SK-MEL-5 (cell line): Measurements from ENCODE around the gene PLEKHA6. TPM values are rescaled to one million over a fixed set of nuclear protein-coding genes. Genes with fewer than 3 reads are reported as not detected.

Experiments used
- DNase-seq: peaks from one replicate; pipeline ENCODE4 v3.0.0-alpha.2; 2016; ENCODE audit warnings: low read depth, low spot score
- in situ Hi-C: cut with HindIII; loops from 2 replicates; pipeline ENCODE4 v1.10.0; 2016; ENCODE audit warnings: low sequenced_read_pairs, high pct_unique_total_duplicates, low pct_unique_long_range_greater_than_20kb
- total RNA-seq: library from RNA; depleted of rRNA; stranded (reverse); fragments of >200 nt; shearing (Covaris generic); gene quantifications from 2 replicates; pipeline ENCODE4 v1.2.3, GENCODE V29; 2014

Gene PLEKHA6
- total RNA-seq, 1 experiment from 2014 or later: not detected

DNA sequence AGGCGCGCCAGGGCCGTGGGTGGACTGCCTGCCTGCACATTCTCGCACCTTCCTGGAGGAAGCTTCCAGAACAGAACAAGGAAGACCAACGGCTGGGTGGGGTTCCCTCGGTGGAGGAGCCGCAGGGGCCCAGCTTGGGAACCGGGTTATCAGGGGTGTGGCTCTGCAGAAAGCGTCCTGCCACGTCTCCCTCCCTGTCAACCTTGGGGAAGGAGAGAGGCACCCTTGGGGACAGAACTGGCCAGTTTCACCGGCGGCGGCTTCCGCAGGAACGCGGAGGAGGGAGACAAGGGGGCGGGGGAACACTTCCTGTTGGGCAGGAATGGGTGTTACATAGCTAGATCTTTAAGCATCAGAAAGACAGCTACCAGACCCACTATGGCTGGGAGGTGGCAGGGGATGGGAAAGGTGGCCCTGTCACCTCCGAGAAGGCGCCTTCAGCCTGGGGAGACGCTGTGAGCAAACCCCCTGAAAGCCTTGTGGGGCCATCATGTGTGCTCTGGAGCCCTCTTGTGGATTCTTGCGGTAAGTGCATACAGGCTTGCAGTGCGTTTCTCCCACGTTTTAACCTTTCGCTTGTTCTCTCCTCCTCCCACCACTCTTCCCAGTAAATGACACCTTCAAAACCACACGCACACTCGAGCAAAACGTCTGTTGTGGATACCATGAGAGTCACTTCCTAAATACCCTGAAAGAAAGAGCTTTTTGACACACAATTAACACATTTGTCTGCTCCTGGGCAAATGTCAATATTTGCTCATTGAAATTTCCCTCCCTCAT is 3.8 kb upstream of the PLEKHA6 start:
- in situ Hi-C loops: loop anchor here (10.0 kb wide), 1 partner anchor 149 kb away; the partner anchor contains the start of gene GOLT1A
- DNase-seq: peak; percentile 78

DNA sequence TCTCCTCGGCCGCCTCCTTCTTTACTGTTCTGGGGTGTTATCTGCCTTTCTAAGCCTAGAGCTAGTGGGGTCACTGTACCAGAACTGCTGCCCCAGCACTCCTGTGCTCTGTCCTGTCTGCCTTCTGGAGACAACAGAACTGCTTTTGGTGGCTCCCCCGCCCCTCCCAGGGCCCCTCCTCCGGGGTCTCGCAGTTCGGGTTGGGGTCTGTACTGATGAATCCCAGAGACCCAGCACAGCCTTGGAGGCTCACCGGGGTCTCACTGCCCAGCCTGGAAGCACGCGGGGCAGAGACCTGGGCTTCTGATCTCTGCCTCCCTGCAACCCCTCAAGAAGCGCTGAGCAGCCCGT is 3.2 kb upstream of the PLEKHA6 start:
- DNase-seq: no peak
- in situ Hi-C loops: loop anchor here (10.0 kb wide), 1 partner anchor 148 kb away; the partner anchor contains the start of gene GOLT1A

DNA sequence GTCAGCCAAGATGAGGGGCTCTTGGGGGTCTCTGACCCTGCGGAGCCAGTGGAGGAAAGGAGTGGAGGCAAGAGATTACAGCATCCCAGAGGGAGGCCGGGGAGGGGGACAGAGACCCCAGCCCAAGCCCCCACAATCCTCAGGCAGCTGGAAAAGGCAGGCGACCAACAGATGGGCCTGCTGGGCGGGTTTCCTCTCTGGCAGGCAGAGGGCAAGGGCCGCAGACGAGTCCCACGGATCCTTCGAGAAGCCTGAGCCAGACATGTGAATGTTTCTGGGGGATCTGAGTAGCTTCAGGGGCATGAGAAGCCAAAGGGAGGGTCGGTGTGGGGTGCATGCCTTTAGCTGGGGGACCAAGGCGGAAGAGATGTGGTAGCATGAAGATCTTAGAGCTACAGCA is 2.1 kb upstream of the PLEKHA6 start:
- DNase-seq: no peak
- in situ Hi-C loops: loop anchor here (10.0 kb wide), 1 partner anchor 147 kb away; the partner anchor contains the start of gene GOLT1A

DNA sequence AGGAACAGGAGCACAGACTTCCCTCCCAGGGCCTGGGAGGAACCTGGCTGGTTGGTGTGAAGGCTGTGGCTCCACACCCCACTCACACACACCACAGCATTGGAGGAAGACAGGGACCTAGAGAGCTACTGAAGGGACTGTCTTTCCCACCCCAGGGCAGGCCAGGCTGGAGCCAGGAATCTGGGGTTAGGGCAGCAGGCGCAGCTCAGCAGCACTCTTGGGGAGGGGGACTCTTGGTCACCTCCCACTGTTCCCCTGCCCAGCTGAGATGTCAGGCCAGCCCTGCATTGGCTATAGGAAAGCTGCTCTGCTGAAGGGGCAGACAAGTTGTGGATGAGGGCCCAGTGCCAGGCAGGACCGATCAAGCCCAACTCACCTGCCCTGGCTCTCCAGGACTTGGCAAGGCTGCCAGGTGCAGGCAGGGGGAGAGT is 1.6 kb upstream of the PLEKHA6 start:
- in situ Hi-C loops: loop anchor here (10.0 kb wide), 1 partner anchor 147 kb away; the partner anchor contains the start of gene GOLT1A
- DNase-seq: no peak

DNA sequence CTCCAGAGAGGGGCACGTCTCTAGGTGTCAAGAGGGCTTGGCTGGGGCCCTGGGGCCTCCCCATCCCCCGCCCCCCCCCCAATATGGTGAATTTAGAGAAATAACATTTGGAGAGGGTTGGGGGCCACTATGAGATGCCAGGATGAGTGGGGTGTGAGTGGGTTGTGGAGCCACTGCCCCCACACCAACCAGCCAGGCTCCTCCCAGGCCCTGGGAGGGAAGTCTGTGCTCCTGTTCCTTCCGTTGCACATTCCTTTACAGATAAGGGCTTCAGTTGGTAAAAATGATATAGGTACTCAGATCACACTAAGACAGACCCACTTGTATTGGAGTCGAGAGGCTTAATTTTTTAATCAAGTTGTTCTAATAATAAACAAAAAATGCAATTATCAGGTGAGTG is 585 bp upstream of the PLEKHA6 start:
- in situ Hi-C loops: loop anchor here (10.0 kb wide), 1 partner anchor 146 kb away; the partner anchor contains the start of gene GOLT1A
- DNase-seq: no peak

DNA sequence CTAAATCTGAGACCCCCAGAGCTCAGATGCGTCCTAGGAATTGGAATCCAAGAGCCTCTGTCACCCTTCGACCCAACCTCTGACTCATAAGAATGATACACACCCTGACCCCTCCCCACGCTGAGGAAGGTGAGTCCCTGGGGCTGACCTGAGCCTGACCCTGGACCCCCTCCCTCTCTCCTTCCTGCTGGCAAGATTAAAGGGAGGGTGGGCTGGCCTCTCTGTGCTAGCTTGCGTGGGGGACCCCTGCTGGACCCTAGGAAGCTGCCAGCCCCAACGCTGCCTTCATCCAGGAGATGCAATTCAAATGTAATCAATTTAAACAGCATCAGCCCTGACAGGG is 627 bp downstream of the PLEKHA6 start:
- DNase-seq: no peak
- in situ Hi-C loops: no loop called here

DNA sequence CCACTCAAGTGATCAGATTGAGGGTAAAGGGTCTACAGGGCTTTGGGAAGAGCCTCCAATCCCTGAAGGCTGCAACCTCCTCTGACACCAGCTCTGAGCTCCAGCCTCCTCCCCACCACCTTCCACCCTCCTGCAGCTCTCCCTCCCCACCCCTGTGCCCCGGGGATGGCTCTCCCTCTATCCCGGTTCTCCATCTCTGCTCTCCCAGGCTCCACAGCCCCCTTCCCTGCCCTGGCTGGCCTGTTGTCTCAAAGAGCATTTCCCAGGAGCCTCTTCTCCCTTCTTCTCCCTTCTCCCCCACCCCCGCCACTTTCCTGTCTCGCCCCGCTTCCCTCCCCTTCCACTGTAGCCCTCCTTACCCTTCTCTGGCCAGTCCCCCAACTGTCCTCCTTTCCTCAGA is 1.1 kb downstream of the PLEKHA6 start:
- DNase-seq: no peak
- in situ Hi-C loops: no loop called here

DNA sequence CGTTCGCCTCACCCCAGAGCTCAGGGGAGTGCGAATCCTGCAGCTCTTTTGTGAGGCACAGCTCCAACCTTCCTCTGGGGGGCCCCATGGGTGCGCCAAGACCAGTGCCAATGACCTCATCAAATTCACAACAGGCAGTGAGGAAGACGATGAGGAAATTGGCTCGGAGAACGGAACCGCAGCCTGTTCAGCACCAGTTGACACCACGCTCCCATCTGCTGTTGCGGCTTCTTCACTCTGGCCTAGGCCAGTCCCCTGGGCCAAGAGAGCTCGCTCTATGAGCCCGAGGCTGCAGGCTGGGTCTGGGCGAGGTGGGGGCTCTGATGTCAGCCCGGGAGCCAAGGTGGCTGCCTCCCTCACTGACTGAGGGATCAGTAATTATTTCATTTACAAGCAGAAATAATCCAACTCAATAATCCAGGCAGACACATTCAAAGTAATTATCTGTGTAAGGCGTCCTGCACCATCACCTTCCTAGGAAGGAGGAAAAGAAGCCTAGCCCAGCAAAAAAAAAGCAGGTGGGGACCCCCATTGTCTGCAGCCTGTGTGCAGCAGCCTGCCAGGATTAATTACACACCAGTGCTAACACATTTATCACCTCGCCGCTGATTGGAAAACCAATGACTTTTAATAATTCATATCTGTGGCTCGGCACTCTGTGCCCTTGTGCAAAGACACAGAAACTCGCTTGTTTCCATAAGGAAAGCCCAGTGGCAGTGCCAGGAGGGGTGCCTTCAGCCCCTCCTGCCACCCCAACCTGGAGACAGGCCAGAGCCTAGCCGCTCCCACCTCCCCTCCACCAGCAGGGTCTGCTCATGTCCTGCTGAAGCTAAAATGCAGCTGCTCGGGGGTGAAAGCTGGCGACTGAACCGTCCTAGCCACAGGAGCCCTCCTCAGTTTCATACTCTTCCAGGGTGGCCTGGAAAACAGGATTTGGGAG is 1.9 kb downstream of the PLEKHA6 start:
- in situ Hi-C loops: no loop called here
- DNase-seq: no peak

DNA sequence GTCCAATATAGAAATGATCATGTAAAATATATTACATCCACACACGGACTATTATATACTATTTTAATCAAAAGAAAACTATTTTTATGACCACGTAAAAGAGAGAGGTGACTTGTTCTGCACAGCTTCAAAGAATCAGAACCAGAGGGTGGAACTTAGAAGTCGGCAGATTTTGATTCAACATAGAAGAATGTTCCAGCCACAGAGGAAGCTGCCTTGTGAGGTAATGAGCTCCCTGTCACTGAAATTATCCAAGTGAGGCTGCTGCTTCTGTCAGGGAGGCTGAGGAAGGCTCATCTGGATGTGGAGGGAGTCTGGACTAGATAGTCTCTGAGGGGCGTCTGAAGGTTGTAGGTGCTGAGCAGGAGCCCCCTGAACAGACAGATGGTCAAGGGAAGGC is 2.7 kb downstream of the PLEKHA6 start:
- in situ Hi-C loops: no loop called here

DNA sequence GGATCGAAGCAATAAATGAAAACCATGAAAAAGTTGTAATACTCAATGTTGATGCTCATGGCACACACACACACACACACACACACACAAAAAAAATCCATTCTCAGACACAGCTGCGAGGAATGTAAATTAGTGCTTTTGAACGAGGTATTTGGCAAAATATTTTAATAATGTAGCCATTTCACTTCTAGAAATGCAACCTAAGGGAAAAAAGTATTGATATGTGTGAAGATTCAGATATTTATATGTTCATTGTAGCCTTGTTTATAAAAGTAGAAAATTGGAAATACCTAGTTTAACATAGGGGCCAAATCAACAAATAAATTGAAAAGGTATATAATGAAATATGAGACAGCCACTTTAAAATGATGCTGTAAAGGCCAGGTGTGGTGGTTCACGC is 3.8 kb downstream of the PLEKHA6 start:
- in situ Hi-C loops: no loop called here
- DNase-seq: no peak

More for the DNA sequence above, 2.7 kb downstream of the PLEKHA6 start:
- no peak for DNase-seq

DNA sequence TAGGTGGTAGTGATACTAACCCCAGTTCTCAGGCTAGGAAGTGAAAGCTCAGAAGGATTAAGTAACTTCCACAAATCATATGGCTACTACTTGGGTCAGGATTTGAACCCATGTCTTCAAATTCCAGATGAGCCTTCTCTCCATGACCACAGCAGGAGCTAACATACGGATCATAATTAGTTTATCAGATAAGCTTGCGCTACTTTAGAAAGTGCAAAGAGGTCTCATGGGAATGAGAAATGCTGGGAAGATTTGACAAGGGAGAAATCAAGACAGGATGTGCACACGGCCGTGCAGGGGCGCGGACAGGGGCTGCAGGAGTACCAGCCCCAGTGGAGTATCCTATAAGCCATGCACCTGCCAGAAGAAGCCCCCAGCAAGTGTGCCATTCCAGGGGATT is 5.2 kb downstream of the PLEKHA6 start:
- no peak for DNase-seq
- in situ Hi-C loops: no loop called here

DNA sequence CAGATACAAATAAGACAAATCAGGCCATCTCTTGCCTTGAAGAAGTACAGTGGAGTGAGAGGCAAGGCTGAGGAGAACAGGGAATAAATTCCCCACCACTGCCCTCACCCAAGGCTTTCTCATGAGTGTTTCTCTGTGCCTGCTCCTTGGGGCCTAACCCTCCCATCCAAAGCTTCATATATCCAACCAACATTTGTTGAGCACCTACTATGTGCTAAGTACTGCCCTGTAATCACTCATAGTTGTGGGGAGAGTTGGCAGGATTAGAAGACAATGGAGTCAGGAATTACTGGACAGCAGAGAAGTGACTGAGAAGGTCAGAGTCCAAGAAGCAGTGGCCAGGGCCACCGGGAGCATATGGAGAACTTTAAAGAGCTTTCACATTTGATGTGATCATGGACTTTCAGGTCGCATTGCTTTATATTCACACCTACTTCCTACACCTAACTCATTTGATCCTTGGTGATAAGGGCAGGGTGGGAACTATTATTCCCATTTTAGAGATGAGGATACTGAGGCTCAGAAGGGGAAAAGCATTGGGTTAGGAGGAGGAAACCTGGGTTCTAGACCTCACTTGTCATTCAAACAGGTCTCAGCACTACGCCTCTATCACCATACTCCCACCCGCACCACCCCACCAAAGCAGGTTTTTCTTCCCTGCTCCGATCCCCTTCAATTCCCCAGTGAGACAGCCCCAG is 6.4 kb downstream of the PLEKHA6 start:
- in situ Hi-C loops: no loop called here
- DNase-seq: no peak

DNA sequence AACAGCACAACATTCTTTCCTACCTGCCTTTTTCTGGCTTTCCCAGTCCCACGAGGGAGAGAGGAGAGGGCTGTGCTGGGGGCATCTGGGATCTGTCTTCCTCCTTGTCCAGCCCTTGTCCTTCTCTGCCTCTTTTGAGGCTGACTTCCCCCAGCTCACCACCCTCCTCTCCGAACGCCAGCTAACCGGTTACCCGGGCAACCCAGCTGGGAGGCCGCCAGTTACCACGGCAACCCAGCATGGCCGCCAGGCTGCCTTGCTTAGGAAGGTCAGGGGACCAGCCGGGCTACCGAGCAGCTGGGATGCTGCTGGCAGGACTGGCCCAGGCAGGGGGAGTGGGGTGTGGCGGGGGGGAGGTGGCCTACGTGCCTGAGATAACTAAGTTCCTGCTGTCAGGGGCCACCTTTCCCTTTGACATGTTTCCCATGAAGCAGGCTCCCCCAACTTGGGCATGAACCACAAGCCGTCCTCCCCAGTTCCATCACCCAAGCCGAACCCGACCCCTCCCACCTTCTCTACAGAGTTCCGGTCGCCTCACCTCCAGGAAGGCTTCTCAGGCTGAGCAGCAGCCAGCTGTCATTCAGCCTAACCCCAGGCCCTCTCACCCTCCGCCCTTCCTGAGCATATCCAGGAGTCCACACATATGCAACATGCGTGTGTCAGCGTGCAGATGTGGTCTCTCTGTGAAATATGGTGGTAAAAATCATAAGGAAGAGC is 8.7 kb downstream of the PLEKHA6 start:
- no peak for DNase-seq
- in situ Hi-C loops: no loop called here

DNA sequence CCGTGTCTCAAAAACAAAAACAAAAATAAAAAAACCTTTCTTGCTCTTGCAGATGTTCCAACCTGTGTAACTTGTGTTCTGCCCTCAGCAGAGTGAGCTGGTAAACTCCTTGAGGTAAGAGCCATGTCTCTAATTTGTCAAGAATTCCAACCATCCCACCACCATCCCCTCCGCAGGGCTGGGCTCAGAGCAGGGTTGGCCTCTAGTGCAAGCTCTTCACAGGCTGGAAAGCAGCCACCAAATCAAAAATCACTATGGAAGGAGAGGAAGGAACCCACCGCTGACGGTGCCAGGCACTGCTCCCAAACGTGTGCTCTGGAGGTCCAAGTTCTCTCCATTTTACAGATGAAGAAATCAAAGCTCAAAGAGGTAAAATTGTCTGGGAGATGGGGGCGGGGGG is 9.4 kb downstream of the PLEKHA6 start:
- DNase-seq: no peak
- in situ Hi-C loops: no loop called here

DNA sequence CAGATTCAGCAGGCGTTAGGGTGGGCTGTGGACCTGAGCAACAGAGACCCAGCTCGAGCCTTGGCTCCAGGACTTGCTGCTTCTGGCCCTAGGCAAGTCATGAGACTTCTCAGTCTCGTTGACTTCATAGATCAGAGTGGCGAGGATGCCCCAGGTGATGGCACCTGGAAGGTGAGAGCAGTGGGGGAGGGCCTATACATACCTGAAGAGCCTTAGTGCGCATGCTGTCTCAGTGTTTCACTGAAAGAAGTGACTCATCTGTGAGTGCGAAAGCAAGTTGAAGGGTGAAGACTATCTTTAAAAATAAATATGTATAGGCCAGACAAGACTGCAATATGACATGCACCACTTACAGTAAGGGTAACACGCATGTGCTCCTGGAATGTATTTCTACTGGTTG is 10.1 kb downstream of the PLEKHA6 start:
- no peak for DNase-seq
- in situ Hi-C loops: no loop called here

DNA sequence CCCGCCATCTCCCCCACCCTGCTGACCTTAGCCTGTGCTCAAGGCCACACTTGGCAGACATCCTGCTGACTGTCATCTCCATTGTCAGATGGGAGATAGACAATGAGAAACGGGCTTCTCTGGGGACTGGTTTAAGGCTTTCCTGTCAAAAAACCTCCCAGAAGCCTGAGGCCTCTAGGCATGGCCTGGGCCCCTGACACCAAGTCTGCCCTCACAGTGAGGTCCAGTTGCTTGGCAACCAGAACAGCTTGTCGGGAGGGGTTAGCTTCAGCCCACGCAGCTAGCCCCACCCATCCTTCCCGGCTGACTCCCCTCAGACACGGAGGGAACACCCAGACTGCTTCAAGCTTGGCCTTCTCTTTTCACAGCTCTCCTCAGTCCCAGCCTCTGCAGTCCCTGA is 11.0 kb downstream of the PLEKHA6 start:
- no peak for DNase-seq
- in situ Hi-C loops: no loop called here

DNA sequence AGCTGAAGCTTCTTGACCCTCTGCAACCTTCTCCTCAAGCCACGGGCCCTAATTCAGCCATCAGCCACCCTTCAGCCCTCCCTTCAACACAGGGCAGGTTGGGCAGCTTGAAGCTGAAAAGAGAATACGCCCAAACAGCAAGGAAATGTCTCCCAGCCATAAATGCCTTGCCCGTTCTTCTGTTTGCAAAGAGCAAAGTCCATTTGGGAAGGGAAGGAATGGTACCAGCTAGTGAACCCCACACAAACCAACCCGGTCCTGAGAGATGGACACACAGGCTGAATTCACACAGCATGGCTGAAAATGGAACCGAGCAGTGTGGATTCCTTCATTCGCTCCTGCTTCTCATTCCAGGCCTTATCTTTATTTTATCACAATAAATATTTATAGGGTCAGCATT is 11.5 kb downstream of the PLEKHA6 start:
- in situ Hi-C loops: no loop called here
- DNase-seq: no peak
